Epithelial cell of prostate (primary cell): ENCODE measurements around the gene CD68.
"Not testable (repeated sequence)": the region's sequence is repeated elsewhere in the genome, so short reads cannot be mapped to it uniquely, and the experiment has no call there.

ENCODE experiments used
- DNase-seq: peaks from one replicate; pipeline ENCODE4 v3.0.0-alpha.2; 2011; ENCODE audit warnings: low read depth, low spot score
- H3K27ac ChIP-seq: fragments of 450-650 bp; 2 replicates; pipeline ENCODE4 v1.5.1; 2017; ENCODE audit warnings: mild to moderate bottlenecking

Gene CD68

DNA sequence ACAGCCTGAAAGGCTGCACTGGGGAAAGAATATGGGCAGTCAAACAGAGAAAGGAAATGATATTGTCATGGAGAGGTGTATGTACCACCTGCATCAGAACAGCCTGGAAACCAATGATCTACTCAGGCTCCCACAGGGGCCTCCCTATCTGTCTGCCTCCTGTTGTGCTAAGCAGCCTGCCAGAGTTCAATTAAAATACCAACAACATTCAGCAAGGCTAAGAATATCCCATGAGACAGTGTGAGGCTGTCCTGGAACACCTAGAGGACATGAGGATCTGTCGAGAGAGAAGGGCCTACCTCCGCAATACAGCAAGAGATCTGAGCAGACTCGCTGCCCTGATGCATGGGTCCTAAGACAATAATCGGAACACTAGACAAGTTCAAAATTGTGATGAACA lies 26.8 kb downstream of the CD68 start:
- H3K27ac ChIP-seq = no peak overlapping the region
- no peak for DNase-seq

DNA sequence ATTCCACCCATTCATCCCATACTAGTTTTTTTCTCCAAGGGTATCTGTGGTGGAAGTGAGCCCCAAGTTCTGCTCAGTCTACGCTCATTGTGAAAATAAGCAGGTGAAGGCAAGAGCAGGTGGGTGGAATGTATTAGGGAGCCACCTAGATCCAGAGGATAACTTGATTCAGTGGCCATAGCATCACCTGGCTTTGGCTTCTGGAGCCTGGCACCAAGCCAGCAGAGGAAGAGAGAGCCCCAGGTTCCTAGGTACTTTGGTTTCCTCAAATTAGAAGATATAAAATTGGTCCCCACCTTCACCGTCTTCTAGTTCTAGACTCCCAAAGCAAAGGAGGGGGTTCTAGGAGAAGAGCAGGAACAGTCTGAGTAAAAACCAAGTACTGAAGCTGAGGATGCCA lies 31.2 kb downstream of the CD68 start:
- no peak for DNase-seq
- no peak overlapping the region for H3K27ac ChIP-seq

DNA sequence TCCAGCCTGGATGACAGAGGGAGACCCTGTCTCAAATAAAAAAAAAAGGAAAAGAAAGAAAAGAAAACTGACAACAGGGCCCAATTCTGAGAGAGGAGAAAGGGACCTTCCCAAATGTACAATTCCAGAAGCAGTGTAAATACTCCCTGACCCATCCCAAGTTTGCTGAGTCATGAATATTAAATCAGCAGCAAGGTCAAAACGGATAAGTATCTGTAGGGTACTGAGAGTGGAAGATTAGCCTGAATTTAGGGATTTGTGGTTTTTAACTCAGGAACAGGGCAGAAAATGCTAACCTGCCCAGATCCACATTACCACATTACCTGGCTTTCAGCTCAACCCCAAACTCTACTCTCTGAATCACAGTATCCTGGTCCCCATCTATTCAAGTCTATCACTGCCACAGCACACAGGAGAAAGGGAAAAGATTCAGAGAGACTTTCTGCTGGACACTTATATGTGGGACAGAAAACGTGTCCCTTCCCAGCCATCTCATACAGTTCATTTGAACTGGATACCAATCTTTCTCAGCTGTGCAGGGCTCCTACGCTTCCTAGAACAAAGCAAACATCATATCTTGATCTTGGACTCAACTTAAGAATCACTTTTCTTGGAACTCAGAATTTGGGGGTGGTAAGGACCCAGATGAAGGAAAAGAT lies 32.3 kb downstream of the CD68 start:
- no peak overlapping the region for H3K27ac ChIP-seq
- DNase-seq = no peak

DNA sequence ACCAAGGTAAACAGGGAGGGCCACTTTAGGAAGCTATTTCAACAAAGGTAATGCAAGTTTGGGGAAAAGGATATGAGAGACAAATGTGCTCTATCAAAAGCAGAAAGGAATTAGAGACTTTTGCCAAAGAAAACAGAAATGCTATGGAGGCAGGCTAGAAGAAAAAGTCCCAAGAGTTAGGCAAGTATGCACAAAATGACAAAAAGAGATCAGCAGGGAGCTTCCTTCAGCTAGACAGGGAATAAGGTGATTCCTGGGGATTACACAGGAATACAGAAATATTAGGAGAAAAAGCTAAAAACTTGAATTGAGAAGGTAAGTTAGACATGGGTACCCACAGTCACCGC lies 32.8 kb downstream of the CD68 start:
- no peak for DNase-seq
- no peak overlapping the region for H3K27ac ChIP-seq

DNA sequence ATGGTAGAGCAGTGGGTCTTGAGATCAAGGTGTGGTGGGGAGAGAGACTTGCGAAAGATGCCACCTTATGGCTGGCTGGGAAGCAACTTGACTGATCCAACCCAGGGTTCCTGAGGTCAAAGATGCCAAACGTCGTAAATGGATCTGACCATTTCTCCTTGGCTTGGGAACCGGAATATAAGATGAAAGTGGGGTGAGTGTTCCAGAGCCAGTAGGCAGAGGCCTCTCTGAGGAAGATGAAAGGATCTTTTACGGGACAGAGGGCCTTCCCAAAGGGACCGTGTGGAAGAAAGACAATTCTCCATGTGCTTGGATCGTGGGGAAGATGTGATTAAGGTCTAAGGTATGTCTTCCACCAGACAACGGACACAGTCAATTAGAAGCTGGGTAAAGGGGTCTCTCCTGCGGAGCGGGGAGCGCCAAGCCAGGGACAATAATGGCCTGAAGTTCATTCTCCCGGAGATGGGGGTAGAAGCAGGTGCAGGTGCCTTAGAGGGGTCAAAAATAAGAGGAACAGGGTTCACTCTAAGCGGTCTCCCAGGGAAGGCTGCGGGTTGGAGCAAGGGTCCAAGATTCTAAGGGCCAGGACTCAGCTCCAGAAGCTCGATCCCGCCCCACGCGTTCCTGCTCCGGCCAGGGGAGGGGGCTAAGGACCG lies 34.5 kb downstream of the CD68 start:
- H3K27ac ChIP-seq = peak overlapping the region; percentile 87
- DNase-seq = no peak

DNA sequence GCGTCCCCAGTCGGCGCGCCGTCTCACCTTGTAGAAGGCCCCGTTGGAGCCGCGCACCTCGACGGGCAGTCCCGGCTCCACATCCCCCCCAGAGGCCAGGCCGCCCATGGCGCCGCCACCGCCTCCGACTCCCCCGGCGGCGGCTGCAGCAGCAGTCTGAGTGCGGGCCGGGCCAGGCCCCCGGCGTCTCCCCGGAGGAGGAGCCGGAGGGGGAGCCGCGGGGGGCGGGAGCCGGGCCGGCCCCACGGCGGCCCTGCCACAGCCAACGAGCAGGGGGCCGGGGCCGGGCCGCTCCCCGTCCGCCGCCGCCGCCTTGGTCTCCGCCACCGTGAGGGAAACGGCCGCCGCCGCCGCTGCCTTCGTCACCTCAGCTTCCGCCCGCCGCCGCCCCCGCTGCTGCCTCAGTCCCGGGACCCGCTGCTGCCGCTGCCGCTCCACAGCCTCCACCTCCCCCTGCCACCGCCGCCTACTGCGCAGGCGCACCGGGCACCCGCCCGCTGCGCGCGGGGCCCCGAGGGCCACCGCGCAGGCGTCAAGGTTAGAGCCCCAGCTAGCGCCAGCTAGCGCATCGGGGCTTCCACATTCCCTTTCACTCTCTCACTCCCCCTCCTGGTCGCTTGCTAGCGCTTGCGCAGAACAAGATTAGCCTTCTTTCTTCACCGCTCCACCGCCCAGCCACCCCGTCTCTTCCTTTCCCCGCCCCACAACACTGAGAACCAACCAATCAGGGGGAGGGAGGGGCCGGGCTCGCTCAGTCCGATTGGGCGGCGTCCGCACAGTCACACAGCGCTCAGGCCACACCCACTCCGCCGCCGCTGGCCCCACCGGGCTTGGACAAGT lies 35.2 kb downstream of the CD68 start, which contains the start of gene FXR2:
TSS of gene FXR2 (minus strand) at position 473 of the 840 bp plus-strand sequence. CDS start at position 108, 365 bp downstream.
- peak within 1 kb of the TSS; percentile 87 for H3K27ac ChIP-seq
- peak; percentile 98 for DNase-seq

DNA sequence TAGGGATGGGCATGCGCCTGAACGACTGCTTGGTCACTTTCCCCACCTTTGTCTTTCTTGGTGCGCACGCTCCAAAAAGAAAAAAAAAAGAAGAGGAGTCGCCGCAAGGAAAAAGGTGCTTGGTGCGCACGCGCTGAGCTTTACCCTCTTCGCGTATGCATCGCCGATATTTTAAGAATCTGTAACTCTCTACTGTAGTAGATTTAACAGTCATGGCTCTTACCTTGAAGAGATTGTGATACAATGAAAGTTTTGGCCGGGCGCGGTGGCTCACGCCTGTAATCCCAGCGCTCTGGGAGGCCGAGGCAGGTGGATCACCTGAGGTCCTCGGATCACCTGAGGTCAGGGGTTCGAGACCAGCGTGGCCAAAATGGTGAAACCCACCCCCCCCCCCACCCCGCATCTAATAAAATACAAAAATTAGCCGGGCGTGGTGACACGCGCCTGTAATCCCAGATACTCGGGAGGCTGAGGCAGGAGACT lies 35.9 kb downstream of the CD68 start:
- peak overlapping the region; percentile 87 for H3K27ac ChIP-seq
- no peak for DNase-seq

DNA sequence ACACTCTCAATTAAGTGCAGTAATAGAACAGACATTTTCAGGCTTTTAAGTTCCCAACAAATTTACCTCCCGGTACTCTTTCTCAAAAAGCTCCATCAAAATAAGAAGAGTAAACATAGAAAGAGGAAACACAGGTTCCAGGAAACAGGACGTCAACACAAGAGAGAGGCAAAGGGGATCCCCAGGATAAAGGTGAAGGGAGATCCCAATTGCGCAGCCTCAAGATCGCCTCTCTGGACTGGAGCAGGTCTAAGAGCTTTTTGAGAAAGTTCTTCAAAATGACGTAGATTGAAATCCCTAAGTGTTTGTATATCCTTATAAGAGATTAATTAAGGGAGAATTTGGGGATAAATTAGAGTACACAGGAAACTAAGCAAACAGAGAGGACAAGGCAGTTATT lies 39.2 kb downstream of the CD68 start:
- DNase-seq = no peak
- no peak overlapping the region for H3K27ac ChIP-seq

DNA sequence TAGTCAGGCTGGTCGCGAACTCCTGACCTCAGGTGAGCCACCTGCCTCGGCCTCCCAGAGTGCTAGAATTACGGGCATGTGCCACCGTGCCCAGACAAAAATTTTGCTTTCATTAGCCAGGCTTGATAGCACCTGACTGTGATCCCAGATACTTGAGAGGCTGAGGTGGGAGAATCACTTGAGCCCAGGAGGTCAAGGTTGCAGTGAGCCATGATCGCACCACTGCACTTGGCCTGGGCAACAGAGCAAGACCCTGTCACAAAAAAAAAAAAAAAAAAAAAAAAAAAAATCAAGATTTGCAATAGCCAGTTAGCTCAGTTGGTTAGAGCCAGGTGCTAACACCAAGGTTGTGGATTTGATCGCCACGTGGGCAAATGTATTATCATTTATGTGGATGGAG lies 41.4 kb downstream of the CD68 start:
- no peak overlapping the region for H3K27ac ChIP-seq
- DNase-seq = no peak

DNA sequence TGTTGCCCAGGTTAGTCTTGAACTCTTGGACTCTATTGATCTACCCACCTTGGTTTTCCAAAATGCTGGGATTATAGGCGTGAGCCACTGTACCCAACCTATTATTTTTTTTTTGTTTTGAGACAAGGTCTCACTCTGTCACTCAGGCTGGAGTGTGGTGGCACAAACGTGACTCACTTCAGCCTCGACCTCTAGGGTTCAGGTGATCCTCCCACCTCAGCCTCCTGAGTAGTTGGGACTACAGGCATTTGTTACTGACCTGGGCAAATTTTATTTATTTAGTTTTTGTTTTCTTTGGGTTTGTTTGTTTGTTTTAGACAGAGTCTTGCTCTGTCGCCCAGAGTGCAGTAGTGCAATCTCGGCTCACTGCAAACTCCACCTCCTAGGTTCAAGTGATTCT lies 44.2 kb downstream of the CD68 start:
- H3K27ac ChIP-seq = no peak overlapping the region
- DNase-seq = no peak

DNA sequence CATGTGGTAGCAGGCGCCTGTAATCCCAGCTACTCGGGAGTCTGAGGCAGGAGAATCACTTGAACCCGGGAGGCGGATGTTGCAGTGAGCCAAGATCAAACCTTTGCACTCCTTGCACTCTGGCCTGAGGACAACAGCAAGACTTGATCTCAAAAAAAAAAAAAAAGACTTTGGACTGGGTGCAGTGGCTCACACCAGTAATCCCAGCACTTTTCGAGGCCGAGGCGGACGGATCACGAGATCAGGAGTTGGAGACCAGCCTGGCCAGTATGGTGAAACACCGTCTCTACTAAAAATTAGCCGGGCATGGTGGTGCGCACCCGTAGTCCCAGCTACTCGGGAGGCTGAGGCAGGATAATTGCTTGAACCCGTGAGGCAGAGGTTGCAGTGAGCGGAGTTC lies 46.3 kb downstream of the CD68 start:
- not testable (repeated sequence) for H3K27ac ChIP-seq, DNase-seq

DNA sequence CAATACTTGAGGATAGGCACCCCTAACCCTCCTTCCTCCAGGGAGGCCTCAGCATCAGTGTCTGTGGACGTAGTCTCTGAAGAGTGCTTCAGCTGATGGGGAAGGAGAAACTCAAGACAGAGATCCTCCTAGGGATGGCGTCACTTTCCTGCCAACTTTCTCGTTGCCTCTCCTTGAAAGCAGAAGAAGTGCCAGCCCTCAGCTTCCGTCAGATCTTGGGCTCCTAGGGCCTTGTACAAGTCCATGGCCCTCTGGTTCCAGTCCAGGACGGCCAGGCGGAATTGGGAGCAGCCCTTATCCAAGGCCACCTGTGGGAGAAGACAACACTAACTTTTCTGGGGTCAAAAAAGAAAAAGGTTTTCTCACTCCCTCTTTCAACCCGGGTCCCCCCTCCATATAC lies 46.9 kb downstream of the CD68 start:
- H3K27ac ChIP-seq = no peak overlapping the region
- DNase-seq = no peak

DNA sequence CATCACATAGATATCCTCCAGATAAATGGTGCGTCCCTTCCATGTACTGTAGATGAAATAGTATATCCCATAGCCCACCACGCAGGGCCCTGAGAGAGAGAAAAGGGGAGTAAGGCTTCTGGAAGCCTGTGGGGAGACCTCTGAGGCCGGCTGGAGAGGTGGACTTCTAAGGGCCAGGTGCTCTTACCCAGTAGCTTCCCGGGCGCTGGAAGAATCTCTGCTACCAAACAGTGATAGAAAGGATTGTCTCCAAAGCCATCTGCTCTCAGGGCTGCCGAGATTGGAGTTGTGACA lies 47.5 kb downstream of the CD68 start:
- no peak for DNase-seq
- peak overlapping the region; percentile 34 for H3K27ac ChIP-seq

DNA sequence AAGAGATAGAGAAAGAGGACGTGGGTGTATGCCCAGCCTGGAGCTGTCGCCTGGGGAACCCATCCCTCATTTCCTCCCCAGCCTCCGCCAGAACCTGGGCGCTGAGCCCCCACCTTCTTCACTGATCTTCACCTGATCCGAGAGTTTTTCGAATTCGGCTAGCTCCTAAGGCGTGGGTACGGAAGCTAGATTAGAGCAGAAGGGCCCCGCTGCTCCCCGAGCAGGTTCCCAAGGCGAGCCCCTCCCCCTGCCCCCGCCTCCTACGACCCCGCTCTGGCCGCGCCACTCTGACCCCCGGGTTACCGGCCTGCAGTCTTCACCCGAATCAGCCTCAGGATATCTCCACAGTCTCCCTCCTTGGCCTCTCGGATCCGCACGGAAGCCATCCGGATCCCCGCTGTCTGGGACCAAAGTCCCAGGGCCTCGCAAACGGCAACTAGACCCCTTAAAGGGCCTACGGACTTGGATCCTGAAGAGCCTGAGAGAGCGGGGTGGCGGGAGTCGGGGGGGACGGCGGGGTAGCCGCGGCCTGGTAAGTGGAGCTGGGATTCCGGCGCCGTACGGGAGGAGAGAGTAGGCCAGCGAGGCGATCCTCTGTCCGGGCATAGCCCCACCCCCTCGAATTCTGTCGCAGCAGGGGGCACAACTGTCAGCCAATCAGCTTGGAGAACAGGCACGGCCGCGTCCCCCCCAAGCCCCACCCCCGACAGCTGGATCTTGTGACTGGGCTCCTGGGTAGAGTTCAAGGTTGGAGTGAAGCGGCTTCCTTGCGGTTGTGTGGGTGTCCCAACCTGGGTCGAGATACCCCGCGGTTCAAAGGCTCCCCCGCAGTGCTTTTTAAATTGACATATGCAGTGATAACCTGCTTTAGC lies 48.0 kb downstream of the CD68 start, which contains the start of gene SAT2:
TSS of gene SAT2 (minus strand) at position 572 of the 872 bp plus-strand sequence. CDS start at position 386, 186 bp downstream.
- peak within 1 kb of the TSS; percentile 34 for H3K27ac ChIP-seq
- peak; percentile 31 for DNase-seq

DNA sequence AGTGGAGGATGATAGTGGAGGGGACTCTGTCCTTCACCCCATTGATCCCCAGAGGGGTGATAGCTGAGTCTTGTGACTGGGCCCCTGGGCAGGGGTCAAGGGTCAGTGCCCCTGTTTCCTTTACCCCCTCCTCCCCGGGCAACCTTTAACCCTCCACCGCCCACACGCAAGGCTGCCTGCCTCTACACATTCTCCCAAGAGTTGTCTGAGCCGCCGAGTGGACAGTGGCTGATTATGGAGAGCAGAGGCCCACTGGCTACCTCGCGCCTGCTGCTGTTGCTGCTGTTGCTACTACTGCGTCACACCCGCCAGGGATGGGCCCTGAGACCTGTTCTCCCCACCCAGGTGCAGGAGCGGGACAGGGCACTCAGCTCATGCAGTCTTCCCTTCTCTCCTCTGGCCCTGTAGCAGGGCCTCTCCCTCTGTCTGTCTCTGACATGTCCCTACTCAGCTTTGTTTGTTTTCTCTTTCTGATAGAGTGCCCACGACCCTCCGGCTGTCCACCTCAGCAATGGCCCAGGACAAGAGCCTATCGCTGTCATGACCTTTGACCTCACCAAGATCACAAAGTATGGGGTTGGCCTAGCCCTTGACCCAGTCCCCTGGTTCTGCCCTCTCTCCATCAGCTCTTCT lies 50.6 kb downstream of the CD68 start, which contains the start of gene SHBG:
TSS of gene SHBG (plus strand) at position 197 of the 633 bp plus-strand sequence. CDS start at position 235, 38 bp downstream.
- no peak within 1 kb of the TSS for H3K27ac ChIP-seq
- DNase-seq = no peak
